ENCODE data around the gene SFXN2.
"Not testable (repeated sequence)": the region's sequence is repeated elsewhere in the genome, so short reads cannot be mapped to it uniquely, and the experiment has no call there.

Gene SFXN2, protein sequence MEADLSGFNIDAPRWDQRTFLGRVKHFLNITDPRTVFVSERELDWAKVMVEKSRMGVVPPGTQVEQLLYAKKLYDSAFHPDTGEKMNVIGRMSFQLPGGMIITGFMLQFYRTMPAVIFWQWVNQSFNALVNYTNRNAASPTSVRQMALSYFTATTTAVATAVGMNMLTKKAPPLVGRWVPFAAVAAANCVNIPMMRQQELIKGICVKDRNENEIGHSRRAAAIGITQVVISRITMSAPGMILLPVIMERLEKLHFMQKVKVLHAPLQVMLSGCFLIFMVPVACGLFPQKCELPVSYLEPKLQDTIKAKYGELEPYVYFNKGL

DNA sequence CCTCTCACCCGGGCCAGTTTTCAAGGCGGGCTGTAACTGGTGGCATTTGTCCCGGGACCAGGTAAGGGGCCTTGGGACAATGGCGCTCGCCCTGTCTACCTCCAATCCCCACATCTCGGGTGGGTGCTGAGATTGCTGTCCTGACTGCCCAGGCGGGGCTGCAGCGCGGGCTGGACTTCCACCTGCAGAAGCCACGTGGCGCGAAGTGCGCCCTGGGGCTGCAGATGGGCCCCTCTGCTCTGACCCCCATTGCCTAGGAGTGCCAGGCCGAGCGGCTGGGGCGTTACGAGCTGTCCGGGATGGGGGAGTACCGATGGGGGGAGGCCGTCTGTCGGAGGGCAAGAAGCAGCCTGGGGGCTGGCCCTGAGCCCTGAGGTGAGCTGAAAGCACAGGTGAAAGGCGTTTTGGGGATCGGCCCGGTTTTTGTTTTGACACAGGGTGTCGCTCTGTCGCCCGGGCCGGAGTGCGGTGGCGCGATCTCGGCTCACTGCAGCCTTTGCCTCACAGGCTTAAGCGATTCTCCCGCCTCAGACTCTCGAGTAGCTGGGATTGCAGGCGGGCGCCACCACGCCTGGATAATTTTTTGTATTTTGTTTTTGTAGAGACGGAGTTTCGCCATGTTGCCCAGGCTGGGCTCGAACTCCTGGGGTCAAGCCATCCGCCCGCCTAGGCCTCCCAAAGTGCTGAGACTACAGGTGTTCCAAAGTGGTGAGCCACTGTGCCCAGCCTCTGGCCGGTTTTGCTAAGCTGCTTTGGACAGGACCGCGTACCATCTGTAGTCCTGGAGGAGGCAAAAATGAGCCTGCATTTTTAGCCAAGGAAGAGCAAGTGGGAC, at the start of gene SFXN2:
TSS of gene SFXN2 (plus strand) at position 16 of the 835 bp plus-strand sequence. CDS start 12,001 bp downstream, outside the sequence.
- no peak for DNase-seq (ENCODE audit: extremely low spot score, insufficient read length, low read depth)
- FAIRE-seq: peak; percentile 24

DNA sequence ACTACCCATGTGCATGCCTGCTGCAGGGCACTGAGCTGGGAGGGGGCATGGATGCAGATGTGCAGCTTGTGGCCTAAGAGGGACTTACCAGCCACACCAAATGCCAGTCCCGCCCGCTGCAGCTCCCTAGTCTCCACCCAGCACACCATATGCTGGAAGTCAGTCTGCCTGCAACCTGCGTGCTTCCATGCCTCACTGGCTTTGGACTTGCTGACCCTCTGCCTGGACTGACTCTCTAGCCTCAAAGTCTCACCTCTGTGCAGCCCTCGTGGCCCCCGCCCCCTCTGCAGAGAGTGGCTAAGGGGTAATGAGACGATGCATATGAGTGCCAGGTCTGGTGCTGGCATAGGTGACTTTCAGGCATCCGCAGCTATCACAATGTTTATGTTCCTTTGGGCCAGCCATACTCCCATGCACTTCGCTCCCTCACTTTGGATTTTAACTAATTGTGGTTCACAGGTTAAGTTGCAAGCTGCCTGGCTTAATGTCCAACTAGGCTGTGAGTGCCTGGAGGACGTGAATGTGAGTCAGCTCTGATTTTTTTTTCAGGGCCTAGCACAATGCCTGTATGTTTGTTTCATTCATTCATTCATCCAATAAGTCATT, 48.4 kb upstream of the SFXN2 start:
- FAIRE-seq (no peak), DNase-seq (ENCODE audit: extremely low spot score, insufficient read length, low read depth) (no peak)

DNA sequence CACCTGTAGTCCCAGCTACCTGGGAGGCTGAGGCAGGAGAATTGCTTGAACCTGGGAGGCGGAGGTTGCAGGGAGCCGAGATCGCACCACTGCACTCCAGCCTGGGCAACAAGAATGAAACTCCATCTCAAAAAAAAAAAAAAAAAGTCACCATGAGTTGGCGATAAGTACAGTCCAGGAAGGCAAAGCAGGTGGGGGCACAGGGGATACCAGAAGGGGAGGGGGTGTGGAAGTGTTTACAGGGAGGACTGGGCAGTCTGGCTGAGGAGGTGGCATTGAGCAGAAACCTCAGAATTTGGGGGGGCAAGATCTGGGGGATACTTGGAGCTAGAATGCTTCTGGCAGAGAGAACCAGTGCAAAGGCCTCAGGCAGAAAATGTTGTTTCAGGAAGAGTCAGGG, 47.0 kb upstream of the SFXN2 start:
- not testable (repeated sequence) for FAIRE-seq; DNase-seq (ENCODE audit: extremely low spot score, insufficient read length, low read depth)

DNA sequence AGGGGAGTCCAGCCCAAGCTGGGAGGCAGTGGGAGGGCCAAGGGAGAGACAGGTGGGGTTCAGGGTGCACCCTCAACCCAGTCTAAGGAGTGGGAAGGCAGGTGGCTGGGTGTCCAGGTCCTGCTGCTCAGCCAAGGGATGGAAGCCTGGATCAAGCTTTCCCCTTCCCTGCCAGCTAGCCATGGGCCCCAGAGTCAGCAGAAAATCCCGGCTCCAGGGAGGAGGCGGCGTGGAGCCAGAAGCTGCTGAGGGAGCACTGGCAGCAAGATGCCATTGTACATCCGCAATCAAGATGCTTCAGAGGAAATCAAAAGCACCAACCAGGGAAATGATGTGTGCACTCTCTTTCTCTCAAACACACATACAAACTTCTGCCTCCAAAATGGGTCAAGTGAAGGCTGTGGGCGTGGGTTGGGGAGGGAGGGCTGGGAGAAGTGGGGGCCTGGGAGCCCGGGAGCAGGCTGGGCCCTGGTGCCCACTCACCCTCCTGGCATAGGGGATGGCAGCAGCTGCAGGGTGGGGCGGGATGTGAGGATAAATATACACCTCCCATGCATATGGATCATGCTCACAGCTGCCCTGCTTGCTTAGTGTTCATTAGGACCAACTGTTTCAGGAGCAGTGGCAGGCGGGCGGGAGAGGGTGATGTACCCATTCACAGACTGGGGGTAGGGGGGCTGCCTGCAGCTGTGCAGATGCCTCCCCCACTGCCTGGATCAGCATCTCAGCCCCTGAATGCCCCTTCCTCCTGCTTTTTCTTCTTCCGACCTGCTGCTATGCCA, 45.9 kb upstream of the SFXN2 start:
- FAIRE-seq: no peak
- DNase-seq (ENCODE audit: extremely low spot score, insufficient read length, low read depth): no peak

DNA sequence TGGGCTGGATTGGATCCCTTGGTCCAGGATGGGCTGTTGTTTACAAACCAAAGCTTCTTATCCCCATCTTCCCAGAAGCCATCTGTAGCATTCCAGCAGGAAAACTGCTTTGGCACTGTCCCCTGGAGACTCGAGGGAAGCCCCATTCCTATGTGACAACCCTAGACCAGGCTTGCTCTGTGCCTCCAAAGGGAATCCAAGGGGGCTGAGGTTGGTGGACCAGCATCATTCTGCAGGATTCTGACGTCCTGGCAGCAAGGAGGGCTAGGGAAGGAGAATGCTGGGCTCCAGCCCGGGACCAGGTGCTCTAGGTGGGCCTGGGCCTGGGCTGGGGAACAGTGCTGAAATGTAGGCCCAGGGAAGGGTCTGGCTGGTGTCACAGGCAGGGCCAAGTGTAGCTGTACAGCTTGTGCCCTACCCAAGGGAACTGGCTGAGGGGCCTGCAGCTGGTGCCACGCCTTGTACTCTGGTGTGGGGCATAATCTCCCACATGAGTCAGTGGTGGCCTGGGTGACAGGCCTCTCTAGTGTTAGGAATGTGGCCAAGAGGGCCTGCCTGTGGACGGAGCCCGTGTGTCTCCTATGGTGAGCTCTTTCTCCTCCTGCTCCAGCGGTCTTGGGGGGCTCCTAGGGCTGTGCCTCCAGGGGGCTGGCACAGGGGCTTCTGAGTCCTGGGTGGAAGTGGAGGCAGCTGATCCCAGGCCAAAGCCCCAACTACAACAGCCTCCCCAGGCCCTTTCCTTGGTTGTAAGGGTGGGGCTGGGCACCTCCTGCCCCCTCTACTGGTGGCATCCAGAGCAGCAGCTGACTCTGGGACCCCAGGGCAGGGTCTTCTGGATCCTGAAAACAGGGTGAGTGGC, 45.0 kb upstream of the SFXN2 start:
- DNase-seq (ENCODE audit: extremely low spot score, insufficient read length, low read depth) (no peak), FAIRE-seq (no peak)

DNA sequence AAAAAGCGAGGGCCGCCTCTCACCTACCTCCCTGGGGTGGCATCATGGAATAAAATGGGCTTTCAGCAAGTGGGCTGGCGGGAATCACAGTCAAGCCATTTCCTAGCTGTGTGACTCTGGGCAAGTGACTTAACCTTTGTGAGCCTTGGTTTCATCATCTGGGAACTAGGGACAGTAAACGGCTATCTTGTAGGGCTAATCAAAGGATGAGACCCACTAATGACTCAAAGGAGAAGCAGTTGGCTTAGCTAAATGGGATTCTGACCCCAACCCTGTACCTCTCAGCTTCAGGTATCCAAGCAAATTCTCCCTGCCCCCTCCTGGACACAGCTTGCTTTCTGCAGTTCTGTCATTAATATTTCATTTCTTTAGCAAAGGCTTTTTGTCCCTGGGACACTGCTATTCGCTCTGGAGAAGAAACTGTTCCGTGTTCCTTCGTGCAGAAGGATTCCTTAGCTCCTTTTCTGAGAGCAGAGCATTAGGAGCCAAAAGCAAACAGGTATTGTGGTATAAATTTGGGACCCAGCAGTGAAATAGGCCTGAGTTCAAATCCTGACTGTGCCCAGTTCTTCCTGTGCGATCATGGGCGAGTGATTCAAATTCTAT, 44.3 kb upstream of the SFXN2 start:
- FAIRE-seq: no peak

DNA sequence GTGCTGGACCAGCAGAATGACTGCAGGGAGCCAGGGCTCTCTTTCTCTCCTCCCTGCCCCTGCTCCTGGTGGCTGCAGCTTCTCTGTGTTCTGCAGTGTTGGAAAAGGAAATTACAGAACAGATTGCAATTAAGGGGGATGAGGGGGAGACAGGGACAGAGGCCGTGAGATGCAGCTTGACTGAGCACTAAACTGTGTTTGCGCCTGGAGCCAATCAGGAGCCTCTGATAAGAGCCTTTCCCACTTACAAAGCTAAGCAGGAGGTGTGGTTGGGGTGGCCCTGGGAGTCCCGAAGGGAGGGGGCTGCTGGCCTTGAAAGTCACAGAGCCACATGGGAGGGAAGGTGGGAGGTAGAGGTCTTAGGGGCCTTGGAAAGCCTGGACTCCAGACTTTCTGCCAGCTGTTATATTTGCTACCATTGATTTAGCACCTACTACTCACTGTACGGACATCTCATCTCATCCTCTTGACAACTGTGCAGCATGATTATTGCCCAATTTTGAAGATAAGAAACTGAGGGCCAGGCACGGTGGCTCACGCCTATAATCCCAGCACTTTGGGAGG, 43.5 kb upstream of the SFXN2 start:
- FAIRE-seq (no peak), DNase-seq (ENCODE audit: extremely low spot score, insufficient read length, low read depth) (no peak)

More for the DNA sequence above, 44.3 kb upstream of the SFXN2 start:
- DNase-seq (ENCODE audit: extremely low spot score, insufficient read length, low read depth): no peak

DNA sequence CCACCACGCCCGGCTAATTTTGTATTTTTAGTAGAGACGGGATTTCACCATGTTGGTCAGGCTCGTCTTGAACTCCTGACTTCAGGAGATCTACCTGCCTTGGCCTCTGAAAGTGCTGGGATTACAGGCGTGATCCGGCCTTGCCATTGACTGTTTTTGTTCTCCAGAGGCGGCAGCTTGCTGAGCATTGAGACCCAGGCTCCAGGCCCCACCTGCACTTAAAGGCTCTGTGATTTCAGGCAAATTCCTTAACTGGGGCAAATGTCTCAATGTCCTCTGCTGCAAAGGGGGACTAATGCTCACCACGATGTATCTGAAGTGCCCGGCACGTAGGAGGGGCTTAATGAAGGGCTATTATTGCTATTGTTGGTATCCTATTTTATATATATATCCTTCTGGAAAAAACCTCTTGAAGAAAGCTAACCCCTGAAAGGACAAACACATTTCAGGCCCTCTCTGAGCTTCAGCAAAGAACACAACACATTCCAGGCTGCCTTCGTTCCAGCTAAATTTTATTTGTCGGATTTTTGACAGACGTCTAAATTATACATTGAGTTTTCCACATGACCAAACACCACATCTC, 41.1 kb upstream of the SFXN2 start:
- no peak for FAIRE-seq
- DNase-seq (ENCODE audit: extremely low spot score, insufficient read length, low read depth): no peak

DNA sequence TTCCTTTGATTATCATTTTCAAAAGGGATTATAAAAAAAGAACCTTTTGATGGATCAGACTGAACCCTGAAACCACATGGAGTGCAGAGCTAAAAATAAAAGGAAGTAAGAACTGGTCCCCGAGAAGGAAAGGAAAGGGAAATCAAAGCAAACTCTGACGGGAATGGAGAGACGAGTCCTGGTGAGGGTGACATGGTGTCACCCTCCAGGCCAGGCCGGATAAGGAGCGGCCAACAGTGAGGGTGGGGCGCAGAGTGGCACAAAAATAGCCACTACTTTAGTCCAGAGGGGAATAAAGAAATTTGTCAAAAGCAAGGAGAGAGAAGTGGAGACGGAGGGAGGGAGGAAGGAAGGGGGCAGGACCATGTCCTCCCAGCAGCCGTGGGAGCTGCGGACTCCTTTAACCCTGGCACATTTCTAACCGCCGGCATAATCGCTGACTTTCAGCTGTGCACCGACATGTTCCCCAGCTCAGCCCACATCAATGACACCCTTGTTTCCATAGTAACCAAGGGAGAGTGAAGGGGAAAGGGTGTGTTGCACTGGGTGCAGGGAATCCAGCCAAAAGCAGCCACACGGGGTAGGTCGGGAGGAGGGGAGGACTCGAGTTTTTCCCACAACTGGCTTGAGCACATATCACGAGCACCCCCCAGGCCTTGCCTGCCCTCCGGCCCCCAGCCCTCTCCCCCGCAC, 40.5 kb upstream of the SFXN2 start:
- DNase-seq (ENCODE audit: extremely low spot score, insufficient read length, low read depth) (no peak), FAIRE-seq (no peak)

DNA sequence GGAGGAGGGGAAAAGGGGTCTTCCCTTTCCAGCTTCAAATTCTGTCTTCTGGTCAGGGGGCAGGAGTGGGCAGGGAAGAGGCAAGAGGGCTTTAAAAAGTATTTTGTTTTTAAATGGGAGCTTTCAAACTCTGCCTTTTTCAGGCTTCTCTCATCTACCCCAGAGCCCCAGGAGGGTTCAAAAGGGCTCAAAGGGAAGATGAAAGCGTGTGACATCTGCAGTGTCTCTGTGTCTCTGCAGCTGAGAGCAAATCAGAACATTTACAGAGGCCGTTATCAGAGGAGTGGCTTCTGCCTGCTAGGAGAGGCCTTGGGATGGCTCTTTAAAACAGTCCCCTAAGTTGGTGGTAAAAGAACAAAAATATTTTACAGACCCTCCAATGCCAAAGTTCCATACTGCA, 39.9 kb upstream of the SFXN2 start:
- FAIRE-seq (no peak), DNase-seq (ENCODE audit: extremely low spot score, insufficient read length, low read depth) (no peak)

DNA sequence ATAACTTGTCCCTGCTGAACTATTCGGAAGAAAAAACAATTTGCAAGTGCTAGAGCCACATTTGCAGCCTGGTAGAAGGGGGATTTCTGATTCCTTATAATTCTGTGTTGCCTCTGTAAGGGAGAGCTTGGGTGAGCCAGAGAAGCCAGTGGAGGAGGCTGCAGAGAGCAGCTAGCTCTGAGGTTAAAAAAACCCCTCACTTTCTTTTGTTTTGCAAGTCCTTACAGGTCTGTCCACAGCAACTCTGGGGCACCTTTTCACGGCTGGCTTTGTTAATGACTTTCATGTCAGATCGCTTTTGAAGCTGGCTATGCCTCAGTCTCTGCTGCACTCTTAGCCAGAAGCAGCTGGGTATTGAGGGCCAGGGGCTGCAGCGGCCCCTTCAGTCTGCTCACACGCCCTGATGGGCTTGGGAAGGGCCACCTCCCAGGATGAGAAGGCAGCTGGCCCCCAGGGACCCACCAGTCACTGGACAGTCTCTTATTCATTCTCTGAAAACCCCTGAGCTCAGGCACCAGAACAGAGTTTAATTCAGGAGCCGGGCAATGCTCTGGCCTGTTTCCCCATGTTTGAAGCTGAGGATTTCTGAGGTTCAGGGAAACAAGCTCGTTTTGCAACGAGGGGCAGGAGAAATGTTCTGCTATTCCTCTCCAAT, 39.3 kb upstream of the SFXN2 start:
- no peak for FAIRE-seq
- DNase-seq (ENCODE audit: extremely low spot score, insufficient read length, low read depth): no peak

DNA sequence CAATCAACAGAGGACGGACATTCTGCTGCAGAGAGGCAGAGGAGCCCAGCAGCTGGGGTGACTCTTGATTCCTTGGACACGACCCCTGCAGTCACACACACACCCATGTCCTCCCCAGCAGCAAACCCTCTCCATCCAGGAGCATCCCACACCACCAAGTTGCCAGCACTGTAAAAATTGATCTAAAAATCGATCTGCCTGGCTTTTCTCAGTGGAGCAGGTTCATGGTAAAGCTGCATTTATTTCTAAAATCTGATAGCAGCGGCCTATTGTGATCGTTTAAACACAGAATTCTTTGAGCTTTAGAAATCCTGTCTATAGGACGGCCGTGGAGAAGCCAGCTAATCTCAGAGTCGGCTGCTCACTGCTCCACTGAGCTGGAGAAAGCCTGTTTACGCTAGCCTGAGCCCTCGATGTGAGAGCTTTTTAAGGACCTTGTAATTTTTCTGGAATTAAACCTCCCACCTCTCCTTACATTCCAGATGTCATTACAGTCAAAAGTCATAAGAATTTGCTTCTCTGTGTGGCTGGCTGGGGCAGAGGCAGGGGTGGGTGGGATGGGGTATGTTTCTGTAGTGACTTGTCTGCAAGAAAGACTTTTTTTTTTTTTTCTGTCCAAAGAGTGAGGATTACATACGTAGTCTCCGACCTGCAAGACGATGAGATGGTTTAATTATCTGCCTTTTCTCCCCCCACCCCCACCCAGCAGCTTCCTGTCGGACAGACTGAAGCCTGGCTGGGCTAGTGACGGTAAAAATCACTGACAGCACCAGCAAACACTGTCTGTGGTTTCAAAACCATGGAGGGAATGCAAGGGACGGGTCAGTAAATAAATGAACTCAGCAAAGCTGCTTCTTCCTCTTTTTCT, 38.5 kb upstream of the SFXN2 start:
- no peak for DNase-seq (ENCODE audit: extremely low spot score, insufficient read length, low read depth)

DNA sequence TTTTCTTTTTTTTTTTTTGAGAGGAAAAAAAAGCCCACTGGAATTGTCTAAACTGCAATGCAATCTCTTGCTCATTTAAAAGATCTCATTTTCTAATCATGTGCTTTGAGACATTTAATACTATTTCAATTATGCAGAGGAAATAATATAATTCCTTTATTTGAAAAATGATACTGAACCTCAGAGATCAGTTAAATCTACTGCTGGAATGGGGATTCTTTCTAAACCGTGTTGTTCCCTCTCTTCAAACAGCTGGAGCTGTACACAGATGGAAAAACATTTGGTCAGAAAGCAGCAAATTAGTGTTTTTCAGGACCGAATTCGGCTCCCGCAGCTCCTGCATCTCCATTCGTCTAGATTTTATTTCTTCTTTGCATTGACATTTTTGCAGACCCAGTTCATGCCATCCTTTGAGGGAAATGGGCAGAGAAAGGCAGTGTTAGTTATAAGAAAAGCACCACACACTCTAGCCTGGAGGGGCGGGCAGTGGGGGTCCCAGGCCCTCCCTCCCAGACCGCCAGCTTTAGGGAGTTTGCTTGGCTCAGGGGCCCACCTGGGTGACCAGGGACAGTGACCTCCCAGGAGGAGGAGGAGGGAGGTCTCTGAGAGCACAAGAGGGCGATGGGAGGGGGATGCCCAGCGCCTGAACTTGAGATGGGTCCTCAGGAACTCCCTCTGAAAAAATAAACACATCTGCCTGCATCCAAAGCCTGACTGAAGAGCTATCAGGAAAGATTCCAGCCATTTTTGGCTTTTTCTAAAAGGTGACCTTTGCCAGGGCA, 37.7 kb upstream of the SFXN2 start:
- no peak for FAIRE-seq
- no peak for DNase-seq (ENCODE audit: extremely low spot score, insufficient read length, low read depth)

More for the DNA sequence above, 38.5 kb upstream of the SFXN2 start:
- FAIRE-seq: peak; percentile 81

DNA sequence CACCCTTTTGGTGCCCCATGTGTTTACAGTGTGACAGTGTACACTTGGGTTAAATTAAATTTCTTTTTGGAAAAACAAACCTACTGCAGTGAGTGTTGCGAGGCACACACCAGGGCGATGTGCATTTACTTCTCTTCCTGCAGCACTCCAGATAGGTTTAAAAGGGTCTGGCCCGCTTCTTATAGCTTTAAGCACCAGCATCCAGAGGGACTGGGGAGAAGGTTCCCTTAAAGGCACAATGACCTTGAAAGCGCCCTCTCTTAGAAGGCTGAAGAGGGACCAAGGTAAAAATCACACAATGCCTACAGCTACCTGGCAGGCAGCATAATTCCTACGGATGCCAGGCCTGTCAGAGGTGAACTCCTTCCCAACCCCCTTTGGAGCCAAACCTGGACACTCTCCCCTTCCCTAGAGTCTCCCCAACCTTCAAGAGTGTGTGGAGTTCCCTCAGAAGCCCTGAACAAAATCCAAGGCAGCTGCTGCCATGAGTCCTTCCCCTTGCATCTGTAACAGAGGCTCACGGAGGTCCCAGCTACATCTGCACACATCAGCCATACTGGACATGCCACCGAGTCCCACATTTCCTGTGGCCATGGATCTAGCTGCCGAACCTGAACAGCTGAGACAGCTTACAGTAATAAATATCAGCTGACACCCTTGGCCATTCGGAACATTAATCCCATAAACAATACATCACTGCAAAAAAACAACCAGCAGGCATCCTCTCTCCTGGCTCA, 36.9 kb upstream of the SFXN2 start:
- DNase-seq (ENCODE audit: extremely low spot score, insufficient read length, low read depth): no peak
- no peak for FAIRE-seq

DNA sequence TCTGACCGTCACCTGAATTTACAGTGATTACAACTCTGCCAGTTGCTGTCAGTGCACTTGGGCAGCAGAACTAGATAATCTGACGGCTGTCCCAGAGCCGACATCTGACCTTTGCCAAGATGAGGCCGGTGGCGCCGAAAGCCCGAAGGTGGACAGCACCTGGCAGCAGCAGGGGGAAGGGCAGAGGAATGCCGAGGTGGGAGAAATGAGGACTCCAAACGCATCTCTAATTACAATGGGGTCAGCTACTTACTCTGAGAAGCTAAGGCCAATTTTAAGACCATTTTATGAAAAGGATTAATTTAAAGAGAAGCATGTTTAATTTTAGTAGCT, 36.4 kb upstream of the SFXN2 start:
- FAIRE-seq: no peak
- no peak for DNase-seq (ENCODE audit: extremely low spot score, insufficient read length, low read depth)
